ENCODE measurements around the gene POLR1B. TPM values are rescaled to one million over a fixed set of nuclear protein-coding genes. Genes with fewer than 3 reads are reported as not detected.
A peak's percentile ranks its signal among the peaks of the same experiment; 100 is the strongest.
"Not testable (repeated sequence)": the region's sequence is repeated elsewhere in the genome, so short reads cannot be mapped to it uniquely, and the experiment has no call there.

Gene POLR1B, protein sequence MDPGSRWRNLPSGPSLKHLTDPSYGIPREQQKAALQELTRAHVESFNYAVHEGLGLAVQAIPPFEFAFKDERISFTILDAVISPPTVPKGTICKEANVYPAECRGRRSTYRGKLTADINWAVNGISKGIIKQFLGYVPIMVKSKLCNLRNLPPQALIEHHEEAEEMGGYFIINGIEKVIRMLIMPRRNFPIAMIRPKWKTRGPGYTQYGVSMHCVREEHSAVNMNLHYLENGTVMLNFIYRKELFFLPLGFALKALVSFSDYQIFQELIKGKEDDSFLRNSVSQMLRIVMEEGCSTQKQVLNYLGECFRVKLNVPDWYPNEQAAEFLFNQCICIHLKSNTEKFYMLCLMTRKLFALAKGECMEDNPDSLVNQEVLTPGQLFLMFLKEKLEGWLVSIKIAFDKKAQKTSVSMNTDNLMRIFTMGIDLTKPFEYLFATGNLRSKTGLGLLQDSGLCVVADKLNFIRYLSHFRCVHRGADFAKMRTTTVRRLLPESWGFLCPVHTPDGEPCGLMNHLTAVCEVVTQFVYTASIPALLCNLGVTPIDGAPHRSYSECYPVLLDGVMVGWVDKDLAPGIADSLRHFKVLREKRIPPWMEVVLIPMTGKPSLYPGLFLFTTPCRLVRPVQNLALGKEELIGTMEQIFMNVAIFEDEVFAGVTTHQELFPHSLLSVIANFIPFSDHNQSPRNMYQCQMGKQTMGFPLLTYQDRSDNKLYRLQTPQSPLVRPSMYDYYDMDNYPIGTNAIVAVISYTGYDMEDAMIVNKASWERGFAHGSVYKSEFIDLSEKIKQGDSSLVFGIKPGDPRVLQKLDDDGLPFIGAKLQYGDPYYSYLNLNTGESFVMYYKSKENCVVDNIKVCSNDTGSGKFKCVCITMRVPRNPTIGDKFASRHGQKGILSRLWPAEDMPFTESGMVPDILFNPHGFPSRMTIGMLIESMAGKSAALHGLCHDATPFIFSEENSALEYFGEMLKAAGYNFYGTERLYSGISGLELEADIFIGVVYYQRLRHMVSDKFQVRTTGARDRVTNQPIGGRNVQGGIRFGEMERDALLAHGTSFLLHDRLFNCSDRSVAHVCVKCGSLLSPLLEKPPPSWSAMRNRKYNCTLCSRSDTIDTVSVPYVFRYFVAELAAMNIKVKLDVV
- 10 to 100 TPM in 3 of 4 donors, 1 to 10 TPM in 1; 10.0 to 12.4 (median 10.2) TPM for total RNA-seq

DNA sequence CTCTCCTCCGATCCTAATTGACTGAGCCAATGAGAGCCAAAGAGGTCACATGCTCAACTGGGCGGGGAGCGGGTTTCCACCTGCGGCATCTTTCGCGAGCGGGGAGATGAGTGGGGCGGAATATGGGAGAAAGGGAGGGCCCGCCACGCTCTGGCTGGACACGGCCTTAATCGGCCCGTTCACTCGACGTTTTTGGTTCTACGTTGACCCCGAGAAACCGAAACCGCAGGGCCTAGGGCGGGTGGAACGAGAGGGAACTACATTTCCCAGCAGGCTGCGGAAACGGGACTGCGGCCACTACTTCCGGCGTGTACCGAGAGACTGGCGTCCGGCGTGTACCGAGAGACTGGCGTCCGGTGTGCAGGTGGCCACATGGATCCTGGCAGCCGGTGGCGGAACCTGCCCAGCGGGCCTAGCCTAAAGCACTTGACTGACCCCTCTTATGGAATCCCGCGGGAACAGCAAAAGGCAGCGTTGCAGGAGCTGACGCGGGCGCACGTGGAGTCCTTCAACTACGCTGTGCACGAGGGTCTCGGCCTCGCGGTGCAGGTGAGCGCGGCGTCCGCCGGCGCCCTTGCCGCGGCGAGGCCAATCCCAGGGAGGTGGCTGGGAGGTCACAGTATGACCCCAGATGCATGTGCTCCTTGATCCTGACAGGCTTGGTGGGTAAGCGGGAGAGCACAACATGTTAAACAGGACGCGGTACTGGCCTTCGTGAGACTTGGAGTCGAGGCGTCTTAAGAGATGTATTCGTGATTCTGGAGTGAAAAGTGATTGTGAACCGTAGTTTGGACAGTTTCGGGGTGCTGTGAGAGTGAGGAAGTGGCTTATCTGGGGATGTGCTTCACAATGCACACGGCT, at the start of gene POLR1B:
TSS of gene POLR1B (plus strand) at position 343 of the 861 bp plus-strand sequence. CDS start at position 373, 30 bp downstream.
- TF ChIP-seq POLR2AphosphoS5 (IDR thresholded peaks at IDR 0.05) (peak; percentile 63 to 64), EP300 (IDR thresholded peaks at IDR 0.05) (no peak)
- TF ChIP-seq, protein P1, sequence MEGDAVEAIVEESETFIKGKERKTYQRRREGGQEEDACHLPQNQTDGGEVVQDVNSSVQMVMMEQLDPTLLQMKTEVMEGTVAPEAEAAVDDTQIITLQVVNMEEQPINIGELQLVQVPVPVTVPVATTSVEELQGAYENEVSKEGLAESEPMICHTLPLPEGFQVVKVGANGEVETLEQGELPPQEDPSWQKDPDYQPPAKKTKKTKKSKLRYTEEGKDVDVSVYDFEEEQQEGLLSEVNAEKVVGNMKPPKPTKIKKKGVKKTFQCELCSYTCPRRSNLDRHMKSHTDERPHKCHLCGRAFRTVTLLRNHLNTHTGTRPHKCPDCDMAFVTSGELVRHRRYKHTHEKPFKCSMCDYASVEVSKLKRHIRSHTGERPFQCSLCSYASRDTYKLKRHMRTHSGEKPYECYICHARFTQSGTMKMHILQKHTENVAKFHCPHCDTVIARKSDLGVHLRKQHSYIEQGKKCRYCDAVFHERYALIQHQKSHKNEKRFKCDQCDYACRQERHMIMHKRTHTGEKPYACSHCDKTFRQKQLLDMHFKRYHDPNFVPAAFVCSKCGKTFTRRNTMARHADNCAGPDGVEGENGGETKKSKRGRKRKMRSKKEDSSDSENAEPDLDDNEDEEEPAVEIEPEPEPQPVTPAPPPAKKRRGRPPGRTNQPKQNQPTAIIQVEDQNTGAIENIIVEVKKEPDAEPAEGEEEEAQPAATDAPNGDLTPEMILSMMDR (IDR thresholded peaks at IDR 0.05), result no peak
- WGBS, result 0% methylated on average over 30 of the region's 67 CpGs
- H3K4me1 ChIP-seq, result peaks cover 13 to 24% (median 19%) of the 10 kb centered on the region in 4 donors
- H3K27me3 ChIP-seq, result peaks cover 0 to 7% (median 0%) of the 10 kb centered on the region in 4 donors
- H3K36me3 ChIP-seq, result peaks cover 2 to 16% (median 11%) of the 10 kb centered on the region in 4 donors
- peak within 1 kb of the TSS; percentile 81 to 99 (median 85) for H3K4me3 ChIP-seq
- DNase-seq (ENCODE audit: extremely low spot score), result peak; percentile 96
- peak within 1 kb of the TSS; percentile 86 to 90 (median 88) for H3K27ac ChIP-seq (replicated peaks in 1 of 4)
- intact Hi-C loops (cut with DNase I), result loop anchor here (5.0 kb wide), 2 partner anchors 40 to 60 kb away; partner anchors contain the start of genes CHCHD5 and TTL
- H3K9me3 ChIP-seq, result no peaks in the 10 kb centered on the region

GRCh38 chr2:112493048-112493447, 49.2 kb upstream of the POLR1B start:
- Histone ChIP-seq H3K27me3 (no peaks in the 10 kb centered on the region), H3K36me3 (peaks cover 0 to 24% (median 16%) of the 10 kb centered on the region in 4 donors), H3K27ac (replicated peaks in 1 of 4) (no peak overlapping the region), H3K4me3 (no peak overlapping the region), H3K9me3 (no peaks in the 10 kb centered on the region), H3K4me1 (peaks cover 0 to 4% (median 2%) of the 10 kb centered on the region in 4 donors)
- intact Hi-C loops (cut with DNase I), result no loop called here
- no peak for DNase-seq (ENCODE audit: extremely low spot score)
- WGBS, result 95% methylated on average over 3 of the region's 3 CpGs
- TF ChIP-seq POLR2AphosphoS5 (IDR thresholded peaks at IDR 0.05) (no peak), EP300 (IDR thresholded peaks at IDR 0.05) (no peak), POLR2A (IDR thresholded peaks at IDR 0.05; ENCODE audit: low read depth) (no peak)
- TF ChIP-seq, protein P1 (IDR thresholded peaks at IDR 0.05), result no peak

- TF ChIP-seq EP300 (IDR thresholded peaks at IDR 0.05), result no peak
- H3K9me3 ChIP-seq, result no peaks in the 10 kb centered on the region
- intact Hi-C loops (cut with DNase I), result no loop called here
- peak; percentile 26 for DNase-seq (ENCODE audit: extremely low spot score)
- no peak overlapping the region for H3K27ac ChIP-seq (replicated peaks in 1 of 4)
- WGBS, result 79% methylated on average over 9 of the region's 9 CpGs
- H3K4me3 ChIP-seq, result no peak overlapping the region
- H3K36me3 ChIP-seq, result peaks cover 0 to 24% (median 15%) of the 10 kb centered on the region in 4 donors
- H3K4me1 ChIP-seq, result peaks cover 0 to 4% (median 2%) of the 10 kb centered on the region in 4 donors
- no peaks in the 10 kb centered on the region for H3K27me3 ChIP-seq
These were observed 48.2 kb upstream of the POLR1B start for GRCh38 chr2:112493858-112494648.

GRCh38 chr2:112494828-112495227, 47.4 kb upstream of the POLR1B start:
- Histone ChIP-seq H3K9me3 (no peaks in the 10 kb centered on the region), H3K4me1 (peaks cover 0 to 4% (median 2%) of the 10 kb centered on the region in 4 donors), H3K36me3 (peaks cover 0 to 24% (median 15%) of the 10 kb centered on the region in 4 donors), H3K4me3 (no peak overlapping the region), H3K27ac (replicated peaks in 1 of 4) (no peak overlapping the region), H3K27me3 (no peaks in the 10 kb centered on the region)
- intact Hi-C loops (cut with DNase I), result no loop called here
- no peak for TF ChIP-seq POLR2A (IDR thresholded peaks at IDR 0.05; ENCODE audit: low read depth)
- no peak for TF ChIP-seq EP300 (IDR thresholded peaks at IDR 0.05)
- TF ChIP-seq POLR2AphosphoS5 (IDR thresholded peaks at IDR 0.05), result no peak
- DNase-seq (ENCODE audit: extremely low spot score), result no peak
- WGBS, result 81% methylated on average over 5 of the region's 5 CpGs

- DNase-seq (ENCODE audit: extremely low spot score); H3K4me1 ChIP-seq; H3K27ac ChIP-seq (replicated peaks in 1 of 4); intact Hi-C loops (cut with DNase I); H3K27me3 ChIP-seq; H3K9me3 ChIP-seq; H3K4me3 ChIP-seq: not testable (repeated sequence)
- 94% methylated on average over 4 of the region's 4 CpGs for WGBS
- H3K36me3 ChIP-seq, result peaks cover 0 to 24% (median 15%) of the 10 kb centered on the region in 4 donors
These were observed 46.4 kb upstream of the POLR1B start for GRCh38 chr2:112495878-112496277.
